ENCODE data around the gene MEGF8.
A peak's percentile ranks its signal among the peaks of the same experiment; 100 is the strongest.
"Not testable (repeated sequence)": the region's sequence is repeated elsewhere in the genome, so short reads cannot be mapped to it uniquely, and the experiment has no call there.

Gene MEGF8

GRCh38 chr19:42311657-42312056 is 13.8 kb upstream of the MEGF8 start:
- no peak for DNase-seq

GRCh38 chr19:42312370-42312769 is 13.1 kb upstream of the MEGF8 start:
- no peak for DNase-seq

GRCh38 chr19:42313096-42313839 is 12.2 kb upstream of the MEGF8 start, which contains the start of gene TMEM145:
TSS of gene TMEM145 (plus strand) at chr19:42313309. CDS start at chr19:42313377, 68 bp downstream.
- DNase-seq: peak; percentile 48

GRCh38 chr19:42313840-42314755 is 11.3 kb upstream of the MEGF8 start:
- DNase-seq: no peak

GRCh38 chr19:42315024-42315423 is 10.4 kb upstream of the MEGF8 start:
- no peak for DNase-seq

- DNase-seq: no peak
These were observed 8.9 kb upstream of the MEGF8 start for GRCh38 chr19:42316223-42317211.

GRCh38 chr19:42317535-42317934 is 7.9 kb upstream of the MEGF8 start:
- no peak for DNase-seq

GRCh38 chr19:42322305-42322704 is 3.1 kb upstream of the MEGF8 start:
- DNase-seq: no peak

GRCh38 chr19:42323473-42323851 is 2.0 kb upstream of the MEGF8 start:
- no peak for DNase-seq

GRCh38 chr19:42323852-42324654 is 1.4 kb upstream of the MEGF8 start:
- peak; percentile 31 for DNase-seq

- no peak for DNase-seq
These were observed 654 bp upstream of the MEGF8 start for GRCh38 chr19:42324655-42325307.

GRCh38 chr19:42325896-42326771 is 699 bp downstream of the MEGF8 start:
- peak; percentile 21 for DNase-seq

GRCh38 chr19:42326969-42327368 is 1.5 kb downstream of the MEGF8 start:
- no peak for DNase-seq

- DNase-seq: no peak
These were observed 1.9 kb downstream of the MEGF8 start for GRCh38 chr19:42327381-42327780.

GRCh38 chr19:42328106-42328505 is 2.7 kb downstream of the MEGF8 start:
- DNase-seq: no peak

- DNase-seq: no peak
These were observed 3.4 kb downstream of the MEGF8 start for GRCh38 chr19:42328854-42329253.

- DNase-seq: no peak
These were observed 4.8 kb downstream of the MEGF8 start for GRCh38 chr19:42330241-42330711.

- not testable (repeated sequence) for DNase-seq
These were observed 5.9 kb downstream of the MEGF8 start for GRCh38 chr19:42331333-42331732.

- no peak for DNase-seq
These were observed 6.6 kb downstream of the MEGF8 start for GRCh38 chr19:42332059-42332458.

GRCh38 chr19:42333018-42333417 is 7.6 kb downstream of the MEGF8 start:
- DNase-seq: no peak
